ENCODE results near the gene ZFPM1.
"Not testable (repeated sequence)": the region's sequence is repeated elsewhere in the genome, so short reads cannot be mapped to it uniquely, and the experiment has no call there.

ZFPM1 gene

DNA sequence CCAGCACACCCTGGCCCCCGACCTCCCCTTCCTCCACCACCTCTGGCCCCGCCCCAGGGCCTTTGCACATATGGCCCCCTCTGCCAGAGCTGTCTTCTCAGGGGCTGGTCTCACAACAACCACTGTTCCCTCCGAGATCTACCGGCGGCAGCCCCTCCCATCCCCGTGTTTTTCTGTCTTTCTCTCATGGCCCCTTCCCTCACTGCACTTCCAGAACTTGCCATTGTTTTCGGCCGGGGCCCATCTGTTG is 30.2 kb downstream of the ZFPM1 start:
- DNase-seq: no peak

DNA sequence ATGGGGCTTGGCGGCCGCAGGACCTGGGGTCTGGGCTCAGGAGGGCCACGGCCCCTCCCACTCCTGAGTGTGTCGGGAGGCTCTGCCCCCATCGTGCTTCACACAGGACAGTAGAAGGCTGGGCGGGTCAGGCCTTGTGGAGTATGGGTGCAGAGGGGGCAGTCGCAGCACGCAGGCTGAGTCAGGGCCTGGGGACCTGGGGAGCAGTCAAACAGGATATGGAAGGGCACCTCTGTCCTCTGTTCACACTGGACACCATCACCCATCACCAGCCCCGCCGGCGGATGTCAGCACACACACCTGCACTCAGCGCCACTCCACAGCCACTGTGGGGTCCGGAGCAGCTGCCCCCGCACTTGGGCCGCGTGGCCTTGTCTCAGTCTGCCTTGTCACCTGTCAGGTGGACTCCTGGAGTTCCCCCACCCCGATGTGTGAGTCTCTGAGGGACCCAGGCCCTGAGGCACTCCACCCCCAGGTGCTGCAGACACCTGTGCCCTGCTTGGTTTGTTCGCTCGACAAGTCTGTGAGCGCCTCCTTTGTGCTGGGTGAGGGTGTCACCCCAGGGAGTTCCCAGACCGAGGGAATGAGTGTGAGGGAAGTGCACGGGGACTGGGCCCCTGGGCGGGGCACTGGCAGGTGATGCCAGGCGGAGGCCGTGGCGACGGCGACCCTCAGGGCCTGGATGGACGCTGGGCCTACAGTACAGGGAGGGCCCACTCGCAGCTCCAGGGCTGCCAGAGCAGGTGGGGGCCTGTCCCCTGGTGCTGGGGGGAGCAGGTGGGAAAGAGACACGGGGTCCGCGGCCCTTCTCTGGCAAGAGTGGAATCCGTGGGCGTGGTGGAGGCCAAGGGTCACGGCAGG is 31.7 kb downstream of the ZFPM1 start:
- DNase-seq: no peak

DNA sequence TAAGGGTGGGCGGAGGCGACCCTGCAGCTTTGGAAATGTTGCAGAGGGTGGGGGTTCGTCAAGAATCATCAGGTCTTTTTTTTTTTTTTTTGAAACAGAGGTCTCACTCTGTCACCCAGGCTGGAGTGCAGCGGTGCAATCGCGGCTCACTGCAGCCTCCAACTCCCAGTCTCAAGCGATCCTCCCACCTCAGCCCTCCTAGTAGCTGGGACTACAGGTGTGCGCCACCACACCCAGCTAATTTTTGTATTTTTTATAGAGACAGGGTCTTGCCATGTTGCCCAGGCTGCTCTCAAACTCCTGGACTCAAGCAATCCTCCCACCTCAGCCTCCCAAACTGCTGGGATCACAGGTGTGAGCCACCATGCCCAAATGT is 32.3 kb downstream of the ZFPM1 start:
- DNase-seq: not testable (repeated sequence)

DNA sequence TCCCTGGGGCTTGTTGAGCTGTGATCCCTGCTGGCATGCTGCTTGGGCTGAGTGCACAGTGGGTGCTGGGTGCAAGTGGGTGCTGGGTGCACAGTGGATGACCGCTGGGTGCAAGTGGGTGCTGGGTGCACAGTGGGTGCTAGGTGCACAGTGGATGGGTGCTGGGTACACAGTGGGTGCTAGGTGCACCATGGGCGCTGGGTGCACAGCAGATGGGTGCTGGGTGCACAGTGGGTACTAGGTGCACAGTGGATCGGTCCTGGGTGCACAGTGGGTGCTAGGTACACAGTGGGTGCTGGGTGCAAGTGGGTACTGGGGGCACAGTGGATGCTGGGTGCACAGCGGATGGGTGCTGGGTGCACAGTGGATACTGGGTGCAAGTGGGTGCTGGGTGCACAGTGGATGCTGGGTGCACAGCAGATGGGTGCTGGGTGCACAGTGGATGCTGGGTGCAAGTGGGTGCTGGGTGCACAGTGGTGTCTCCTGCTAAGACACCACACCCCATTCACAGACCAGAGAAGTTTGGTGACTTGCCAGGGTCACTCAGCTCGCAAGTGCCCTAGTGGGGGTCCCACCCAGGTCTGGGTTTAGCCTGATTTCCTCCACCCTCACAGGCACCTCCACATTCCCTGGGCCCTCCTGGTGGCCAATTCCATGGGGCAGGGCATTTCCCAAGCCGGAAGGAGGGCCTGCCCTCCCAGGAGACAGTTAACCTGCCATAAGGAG is 33.5 kb downstream of the ZFPM1 start:
- DNase-seq: no peak

DNA sequence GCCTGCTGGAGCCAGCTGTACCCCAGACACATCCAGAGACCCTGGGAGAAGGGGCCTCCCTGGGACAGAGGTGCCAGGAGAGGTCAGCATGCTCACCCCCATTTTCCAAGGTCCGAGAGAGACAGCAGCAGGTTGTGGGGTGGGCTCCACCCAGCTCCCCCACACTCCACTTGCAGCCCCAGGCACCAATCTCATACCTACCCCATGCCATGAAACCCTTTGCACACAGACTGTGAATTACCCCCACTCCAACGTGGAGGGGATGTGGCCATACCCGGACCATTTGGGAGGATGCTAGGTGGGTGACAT is 34.0 kb downstream of the ZFPM1 start:
- no peak for DNase-seq

DNA sequence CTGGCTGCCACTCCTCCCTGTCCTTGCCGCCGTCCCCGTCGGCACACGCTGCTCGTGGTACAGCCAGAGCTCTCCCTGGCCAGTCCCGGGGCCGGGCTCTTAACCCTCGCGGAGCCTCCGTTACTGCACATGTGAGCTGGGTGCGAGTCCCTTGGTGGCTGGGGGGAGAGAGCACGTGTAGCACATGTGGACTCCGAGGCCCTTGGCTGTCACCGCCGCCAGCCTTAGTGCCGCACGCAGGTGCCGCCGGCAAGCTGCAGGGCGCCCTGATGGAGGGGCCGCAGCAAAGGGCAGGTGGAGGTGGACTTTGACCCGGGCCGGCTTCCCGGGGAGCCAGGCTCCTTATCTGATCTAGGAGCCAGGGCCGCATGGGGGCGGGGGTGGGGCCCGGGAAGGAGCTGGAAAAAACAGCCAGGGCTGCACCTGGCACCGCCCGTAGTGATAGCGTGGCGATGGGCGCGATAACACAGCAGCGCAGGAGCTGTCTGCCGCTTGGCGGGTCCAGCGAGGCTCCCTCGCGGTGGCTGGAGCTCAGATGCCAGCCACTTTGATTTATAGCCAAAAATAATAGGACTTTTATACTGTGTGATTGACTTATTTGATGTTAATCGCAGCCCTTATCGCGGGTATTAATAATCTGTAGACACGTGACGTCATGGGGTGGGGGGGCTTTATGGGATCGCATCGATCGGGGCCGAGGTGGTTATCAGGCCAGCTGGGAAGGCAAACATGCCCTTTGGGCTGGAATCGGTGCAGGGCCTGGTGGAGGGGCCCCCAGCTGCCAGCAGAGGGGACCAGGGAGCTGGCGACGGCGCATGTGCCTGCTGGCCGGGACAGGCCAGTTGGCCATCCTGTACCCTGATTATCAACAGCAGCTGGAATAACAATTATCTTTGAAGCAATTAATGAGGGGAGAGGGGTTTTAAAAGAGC is 35.1 kb downstream of the ZFPM1 start:
- DNase-seq: no peak

DNA sequence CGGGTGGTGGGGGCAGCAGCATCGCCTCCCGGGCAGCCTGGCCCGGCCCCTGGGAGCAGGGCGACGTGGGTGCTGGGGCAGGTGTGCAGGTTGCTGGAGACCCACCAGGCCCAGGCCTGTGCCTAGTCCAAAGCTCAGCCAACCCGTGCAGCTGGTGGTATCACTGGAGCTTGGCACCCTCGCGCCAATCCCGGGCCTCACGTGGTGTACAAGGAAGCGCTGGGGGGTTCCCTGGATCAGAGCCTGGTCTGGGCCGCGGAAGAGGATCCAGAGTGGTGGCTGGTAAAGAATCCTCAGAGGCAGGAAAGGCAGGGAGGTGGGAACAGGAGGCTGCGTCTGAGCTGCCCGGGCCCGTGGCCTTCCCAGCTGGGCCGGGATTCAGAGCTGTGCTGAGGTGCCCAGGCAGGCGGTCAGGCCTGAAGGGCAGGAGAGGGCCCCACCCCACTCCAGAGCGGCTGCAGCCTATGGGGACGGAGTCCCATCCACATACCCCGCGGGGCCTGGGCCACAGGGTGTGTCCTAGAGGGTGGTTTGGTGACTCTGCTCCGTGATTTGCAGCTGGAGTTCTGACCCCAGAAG is 36.2 kb downstream of the ZFPM1 start:
- no peak for DNase-seq

DNA sequence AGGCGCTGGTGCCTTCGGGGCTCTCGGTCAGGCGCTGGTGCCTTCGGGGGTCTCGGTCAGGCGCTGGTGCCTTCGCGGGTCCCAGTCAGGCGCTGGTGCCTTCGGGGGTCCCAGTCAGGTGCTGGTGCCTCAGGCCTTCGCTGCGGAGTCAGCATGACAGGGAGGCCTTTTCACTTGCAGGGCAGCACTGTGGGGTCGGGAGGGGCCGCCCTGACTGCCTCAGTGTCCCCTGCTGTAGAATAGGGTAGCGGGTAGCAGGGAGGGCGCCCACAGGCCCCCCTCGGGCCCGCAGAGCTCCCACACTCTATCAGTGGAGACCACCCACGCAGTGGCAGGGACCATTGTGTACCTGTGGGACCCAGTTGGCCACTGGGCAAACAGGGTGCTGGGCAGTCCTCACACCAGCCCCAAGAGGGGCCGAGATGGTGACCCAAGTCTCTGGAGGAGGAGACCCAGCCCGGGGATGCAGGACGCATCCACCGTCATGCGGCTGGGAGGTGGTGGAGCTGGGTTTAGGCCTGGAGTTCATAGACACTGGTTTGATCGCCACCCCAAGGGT is 38.0 kb downstream of the ZFPM1 start:
- DNase-seq: no peak

DNA sequence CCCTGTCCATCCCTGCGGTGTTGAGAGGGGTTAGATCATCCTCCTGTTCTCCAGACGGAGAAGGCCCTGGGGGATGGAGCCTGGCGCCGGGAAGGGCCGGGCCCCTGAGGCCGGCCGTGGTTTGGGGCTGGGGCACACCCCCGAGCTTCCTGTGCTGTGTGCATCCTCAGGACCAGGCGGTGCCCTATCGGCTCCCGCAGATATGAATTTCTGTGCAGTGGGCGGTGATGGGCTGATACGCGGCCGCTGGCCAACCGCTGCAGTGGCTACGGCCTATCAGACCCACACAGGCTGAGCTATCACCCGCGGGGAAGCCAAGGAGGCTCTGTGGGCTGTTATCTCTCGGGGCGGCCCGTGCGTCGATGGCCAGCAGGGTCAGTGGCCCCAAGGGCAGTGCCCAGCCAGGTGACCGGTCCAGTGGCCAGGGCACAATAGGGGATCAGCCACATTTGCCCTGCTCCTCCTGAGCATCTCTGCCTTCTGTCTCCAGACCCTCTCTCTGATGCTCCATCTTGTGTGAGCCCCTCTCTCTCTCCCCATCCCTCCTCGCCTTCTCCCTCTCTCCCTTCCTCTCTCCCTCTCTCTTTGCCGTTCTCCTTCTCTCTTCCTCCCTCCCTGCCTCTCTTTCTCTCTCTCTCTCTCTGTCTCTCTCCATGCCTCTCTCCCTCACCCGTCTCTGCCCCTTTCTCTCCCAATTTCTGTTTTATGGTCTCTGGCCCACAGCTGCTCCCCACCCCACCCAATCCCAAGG is 38.7 kb downstream of the ZFPM1 start:
- DNase-seq: no peak

DNA sequence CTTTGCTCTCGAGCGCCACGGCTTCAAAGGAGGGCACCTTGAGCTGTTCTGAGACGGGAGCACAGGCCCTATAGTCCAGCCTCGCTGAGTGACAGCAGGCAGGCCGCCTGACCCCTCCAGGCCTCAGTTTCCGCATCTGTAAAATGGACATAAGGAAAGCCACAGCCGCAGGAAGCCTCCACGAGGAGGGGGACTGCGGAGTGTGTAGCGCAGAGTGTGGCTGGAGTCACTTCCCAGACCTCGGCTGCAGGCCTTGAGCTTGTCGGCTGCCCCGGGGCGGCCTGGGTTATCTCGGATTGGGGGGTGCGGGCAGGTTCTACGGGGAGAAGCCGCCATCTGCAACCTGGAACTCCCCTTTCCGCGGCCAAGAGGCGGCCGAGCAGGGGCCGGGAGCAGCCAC is 40.8 kb downstream of the ZFPM1 start:
- no peak for DNase-seq

DNA sequence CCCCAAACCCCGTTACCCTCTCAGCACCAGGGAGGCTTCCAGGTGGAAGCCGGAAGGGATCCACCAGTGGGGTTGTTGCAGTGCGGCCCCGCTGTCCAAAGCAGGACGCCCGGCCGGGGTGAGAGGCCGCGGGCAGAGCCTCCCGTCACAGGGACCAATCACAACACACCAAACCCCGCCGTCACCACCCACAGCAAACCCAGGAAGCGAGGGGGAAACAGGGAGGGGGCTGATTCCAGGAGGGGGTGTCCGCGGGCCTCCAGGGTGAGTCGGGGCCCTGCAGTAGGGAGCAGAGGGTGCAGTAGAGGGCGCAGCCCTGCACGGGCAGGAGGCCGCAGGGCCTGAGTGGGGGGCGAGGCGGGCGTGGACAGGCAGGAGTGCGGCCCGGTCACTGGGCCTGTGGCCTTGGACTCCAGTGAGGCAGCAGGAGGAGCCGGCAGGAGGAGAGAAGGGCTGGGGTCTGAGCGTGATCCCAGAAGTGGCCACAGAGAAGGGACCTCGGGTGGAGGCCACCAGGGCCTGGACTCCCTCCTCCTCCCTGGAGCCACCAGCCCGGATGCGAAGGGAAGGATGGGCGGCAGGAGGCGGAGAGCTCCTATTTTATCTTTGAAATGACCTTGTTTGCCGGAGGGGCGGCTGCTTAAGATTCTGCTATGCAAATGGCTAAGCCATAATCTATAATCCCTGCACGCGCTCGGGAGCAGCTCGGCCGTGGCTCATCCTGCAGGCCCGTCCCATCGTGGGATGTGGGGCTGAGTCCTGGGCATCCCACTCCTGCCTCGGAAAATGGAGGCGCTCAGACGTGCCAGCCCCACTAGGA is 41.5 kb downstream of the ZFPM1 start:
- no peak for DNase-seq

DNA sequence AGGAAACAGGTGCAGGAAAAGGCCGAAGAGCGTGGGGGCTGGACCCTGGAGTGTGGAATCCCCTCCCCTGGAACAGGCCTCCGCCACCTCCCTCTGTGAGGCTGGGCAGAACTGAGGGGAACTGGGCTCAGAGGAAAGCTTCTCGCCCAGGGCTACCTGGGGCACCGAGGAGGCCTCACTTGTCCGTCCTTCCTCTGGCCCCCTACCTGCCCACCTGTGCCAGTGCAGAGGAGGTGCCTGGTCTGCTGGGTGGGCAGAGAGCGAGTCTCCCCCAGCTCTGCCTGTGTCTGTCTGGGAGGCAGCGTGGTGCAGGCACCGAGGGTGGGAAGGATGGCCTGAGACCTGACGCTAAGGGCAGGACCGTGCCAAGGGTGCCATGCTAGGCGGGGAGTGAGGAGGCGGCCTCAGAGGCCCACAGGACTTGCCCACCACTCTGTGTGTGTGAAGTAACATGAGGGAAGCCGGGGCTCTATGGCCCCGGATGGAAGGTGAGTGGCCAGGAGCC is 42.2 kb downstream of the ZFPM1 start:
- no peak for DNase-seq

DNA sequence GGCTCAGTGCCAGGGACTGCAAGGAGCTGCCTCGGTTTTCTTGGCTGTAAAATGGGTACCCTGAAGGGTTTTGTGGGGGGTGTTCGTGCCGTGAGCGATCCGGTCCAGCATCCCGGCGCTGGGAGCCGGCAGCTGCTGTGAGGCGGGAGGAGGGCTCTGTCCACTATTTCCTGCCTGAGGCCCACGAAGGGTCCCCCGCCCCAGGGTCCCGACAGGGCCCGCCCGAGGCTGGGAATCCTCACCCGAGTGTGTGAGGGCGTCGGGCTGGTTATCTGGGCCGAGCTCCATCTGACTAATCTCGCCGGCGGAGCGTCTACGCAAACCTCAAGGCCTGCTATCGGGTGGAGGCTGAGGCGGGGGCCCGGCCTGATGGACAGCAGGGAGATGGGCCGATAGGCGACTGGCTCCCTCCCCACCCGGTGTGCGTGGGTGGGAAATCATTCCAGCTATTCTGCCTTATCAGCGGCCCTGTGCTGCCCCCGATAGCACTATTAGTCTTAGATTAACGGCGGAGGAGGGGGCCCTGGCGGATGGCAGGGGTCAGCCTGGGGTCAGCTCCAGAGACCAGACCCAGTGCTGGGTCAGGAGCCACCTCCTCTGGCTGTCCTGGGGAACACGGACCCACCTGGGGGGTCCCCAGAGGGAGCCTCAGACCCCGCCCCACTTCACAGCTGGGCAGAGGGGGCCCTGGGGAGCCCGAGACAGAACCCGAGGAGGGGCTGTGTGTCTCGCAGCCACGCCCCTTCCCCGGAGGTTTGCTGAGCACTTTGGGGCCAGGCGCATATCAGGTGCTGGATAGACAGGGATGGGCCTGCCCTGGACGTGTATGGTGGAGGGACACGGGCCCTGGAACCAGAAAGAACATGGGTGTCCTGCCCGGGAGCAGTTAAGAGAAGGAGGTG is 44.7 kb downstream of the ZFPM1 start:
- no peak for DNase-seq

DNA sequence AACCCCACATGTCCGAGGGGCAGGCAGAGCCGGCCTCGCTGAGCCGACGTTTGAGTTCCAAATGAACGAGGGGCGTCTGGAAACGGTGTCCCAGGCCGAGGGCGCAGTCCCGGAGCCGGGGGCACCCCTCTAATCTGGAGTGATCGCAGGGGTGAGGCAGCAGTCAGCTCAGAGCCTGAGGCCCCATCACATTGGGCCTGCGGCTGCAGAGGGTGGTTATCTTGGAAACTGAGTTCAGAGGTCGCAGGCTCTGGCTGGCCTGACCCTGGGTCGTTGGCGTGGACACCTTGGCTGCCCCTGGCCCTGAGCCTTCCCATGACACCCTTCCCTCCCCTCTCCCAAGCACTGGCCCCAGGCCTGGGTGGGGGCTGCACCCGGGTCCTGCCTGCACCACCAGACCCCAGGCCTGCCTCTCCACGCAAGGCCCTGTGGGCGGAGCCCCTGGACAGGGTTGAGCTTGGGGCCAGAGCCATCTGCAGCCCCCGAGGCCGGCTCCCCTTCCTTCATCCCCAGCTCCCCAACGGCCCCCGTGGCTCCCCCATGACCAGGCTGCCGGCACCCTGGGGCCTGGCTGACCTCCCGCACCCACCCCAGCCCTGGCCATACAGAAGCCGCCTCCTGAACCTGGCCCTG is 45.6 kb downstream of the ZFPM1 start:
- DNase-seq: no peak

DNA sequence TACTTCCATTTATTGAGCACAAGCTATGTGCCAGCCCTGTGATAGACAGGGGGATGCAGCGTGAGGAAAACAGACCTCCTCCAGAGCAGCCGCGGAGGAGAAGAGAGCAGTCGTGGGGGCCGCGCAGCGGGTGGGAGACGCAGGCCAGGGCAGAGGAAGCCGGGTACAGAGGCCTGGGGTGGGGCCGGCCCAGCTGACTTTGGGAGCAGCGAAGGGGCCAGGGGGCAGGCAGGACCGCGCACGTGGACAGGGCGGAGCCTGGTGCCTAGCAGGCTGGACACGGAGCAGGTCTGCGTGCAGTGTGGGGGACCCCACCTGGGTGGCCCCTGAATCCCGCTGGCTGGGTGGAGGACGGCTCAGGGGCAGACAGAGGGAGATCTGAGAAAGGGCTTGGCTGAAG is 46.2 kb downstream of the ZFPM1 start:
- no peak for DNase-seq

DNA sequence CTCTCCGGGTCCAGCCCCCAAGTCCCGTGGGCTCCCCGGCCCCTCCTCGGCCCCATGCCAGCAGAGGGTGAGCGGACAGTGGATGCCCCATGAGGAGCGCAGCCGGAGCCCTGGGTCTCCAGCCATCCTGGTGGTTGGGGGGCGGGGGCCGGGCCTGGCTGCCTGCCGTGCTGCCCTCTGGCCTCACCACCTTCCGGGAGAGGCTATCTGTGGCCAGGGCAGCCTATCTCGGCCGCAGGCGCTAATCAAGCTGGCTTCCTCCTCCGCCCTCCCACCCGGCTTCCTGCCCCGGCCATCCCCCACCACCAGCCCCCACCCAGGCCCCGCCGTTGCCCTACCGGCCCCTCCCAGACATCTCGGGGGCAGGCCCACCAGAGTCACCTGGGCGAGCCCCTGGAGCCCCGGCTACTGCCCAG is 46.8 kb downstream of the ZFPM1 start:
- no peak for DNase-seq

DNA sequence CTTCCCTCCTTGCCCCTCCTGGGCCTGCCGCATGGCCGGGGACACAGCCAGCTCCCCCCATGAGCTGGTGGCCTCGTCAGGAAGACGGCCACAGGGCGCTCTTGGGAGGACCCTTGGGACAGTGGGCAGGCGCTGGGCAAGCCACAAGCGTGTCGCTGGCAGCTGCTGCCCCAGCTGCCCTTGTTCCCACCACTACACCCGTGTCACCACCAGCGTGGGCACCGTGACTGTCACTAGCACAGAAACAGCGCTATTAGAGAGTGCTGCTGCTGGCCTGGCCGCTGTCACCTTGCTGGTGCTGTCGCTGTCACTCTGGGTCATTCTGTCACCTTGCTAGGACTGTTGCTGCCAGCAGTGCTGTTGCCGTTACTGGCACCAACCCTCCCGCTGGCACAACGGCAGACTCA is 47.2 kb downstream of the ZFPM1 start:
- DNase-seq: no peak

DNA sequence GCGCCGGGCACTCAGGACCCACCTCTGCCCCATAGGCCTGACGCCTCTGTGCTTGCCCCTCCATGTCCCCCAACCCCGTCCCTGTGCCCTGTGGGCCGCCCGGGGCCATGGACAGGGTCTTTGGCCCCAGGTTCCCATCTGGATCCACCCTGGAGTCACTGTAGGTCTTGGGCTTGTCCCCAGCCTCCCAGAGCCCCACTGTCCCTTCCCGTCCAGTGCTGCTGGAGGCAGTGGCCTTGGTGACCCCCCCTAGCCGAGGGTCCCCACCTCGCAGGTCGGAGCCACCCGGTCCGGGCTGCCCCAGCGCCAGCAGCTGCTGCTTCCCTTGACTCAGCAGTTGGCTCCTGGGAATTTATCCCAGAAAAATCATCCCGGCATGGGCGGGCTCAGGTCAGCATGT is 49.3 kb downstream of the ZFPM1 start:
- no peak for DNase-seq

DNA sequence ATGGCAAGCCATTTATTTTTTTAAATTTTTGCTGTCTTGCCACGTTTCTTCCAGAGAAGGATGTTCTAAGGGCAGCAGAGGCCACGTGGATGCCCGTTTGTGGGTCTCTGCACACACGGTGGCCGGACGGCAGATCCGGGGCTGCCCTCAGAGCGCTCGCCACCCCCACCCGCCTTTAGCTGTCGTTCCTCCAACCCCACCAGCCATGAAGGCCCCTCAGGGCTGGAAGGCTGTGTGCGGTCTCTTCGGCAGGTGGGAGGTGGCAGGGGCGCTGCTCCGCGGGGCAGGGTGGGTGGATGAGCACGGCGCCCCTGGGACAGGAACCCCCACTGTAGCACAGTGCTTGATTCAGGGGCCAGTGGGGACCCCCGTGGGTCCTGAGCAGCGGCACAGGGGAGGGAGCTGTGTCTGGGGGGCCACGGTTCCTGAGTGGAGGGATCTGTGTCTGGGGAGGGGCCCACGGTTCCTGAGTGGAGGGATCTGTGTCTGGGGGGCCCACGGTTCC is 49.7 kb downstream of the ZFPM1 start:
- DNase-seq: no peak

Measured in activated naive CD4-positive, alpha-beta T cell (primary cell).